ENCODE results near the gene STRN3.

The STRN3 gene

DNA sequence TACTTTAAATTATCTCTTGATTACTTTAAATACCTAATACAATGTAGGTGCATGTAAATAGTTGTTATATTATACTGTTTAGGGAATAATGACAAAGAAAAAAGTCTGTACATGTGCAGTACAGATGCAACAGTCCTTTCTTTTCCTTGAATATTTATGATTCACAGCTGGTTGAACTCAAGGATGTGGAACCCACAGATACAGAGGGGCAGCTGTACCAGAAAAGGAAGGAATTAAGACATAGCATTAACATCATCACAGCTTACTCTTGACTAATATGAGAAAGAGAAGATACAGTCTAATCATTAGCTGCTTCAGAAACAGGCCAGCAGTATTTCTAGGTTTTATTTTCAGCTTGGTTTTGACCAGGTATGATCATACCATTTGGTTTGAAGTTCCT lies 35.4 kb downstream of the STRN3 start:
- peaks cover 95% of the 10 kb centered on the region for H3K79me2 ChIP-seq (ENCODE audit: control insufficient read depth, low read length)
- H3F3A ChIP-seq (ENCODE audit: control insufficient read depth, insufficient read depth) = 0 out of 2 replicates have a peak, but pooled peaks cover 7% of the 10 kb centered on the region
- no peak overlapping the region for H3K27ac ChIP-seq (ENCODE audit: low read depth, low read length)
- H3K4me2 ChIP-seq (ENCODE audit: low read length) = peak overlapping the region; percentile 16; the same call in 1 of the 2 replicates
- H3K9me2 ChIP-seq (replicated peaks; ENCODE audit: control insufficient read depth, low read length) = no peaks in the 10 kb centered on the region
- H3K4me3 ChIP-seq (ENCODE audit: low read length) = no peak overlapping the region
- H3K4me1 ChIP-seq (ENCODE audit: control insufficient read depth, low read length) = peaks cover 56% of the 10 kb centered on the region
- no peaks in the 10 kb centered on the region; the same call in 1 of the 2 replicates for H3K36me3 ChIP-seq (ENCODE audit: control insufficient read depth, low read length)
- H3K27me3 ChIP-seq (ENCODE audit: control insufficient read depth, low read length) = no peaks in the 10 kb centered on the region
- TF ChIP-seq, protein P1, sequence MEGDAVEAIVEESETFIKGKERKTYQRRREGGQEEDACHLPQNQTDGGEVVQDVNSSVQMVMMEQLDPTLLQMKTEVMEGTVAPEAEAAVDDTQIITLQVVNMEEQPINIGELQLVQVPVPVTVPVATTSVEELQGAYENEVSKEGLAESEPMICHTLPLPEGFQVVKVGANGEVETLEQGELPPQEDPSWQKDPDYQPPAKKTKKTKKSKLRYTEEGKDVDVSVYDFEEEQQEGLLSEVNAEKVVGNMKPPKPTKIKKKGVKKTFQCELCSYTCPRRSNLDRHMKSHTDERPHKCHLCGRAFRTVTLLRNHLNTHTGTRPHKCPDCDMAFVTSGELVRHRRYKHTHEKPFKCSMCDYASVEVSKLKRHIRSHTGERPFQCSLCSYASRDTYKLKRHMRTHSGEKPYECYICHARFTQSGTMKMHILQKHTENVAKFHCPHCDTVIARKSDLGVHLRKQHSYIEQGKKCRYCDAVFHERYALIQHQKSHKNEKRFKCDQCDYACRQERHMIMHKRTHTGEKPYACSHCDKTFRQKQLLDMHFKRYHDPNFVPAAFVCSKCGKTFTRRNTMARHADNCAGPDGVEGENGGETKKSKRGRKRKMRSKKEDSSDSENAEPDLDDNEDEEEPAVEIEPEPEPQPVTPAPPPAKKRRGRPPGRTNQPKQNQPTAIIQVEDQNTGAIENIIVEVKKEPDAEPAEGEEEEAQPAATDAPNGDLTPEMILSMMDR (IDR thresholded peaks at IDR 0.05; ENCODE audit: low read depth, low read length, poor library complexity, severe bottlenecking) = no peak
- TF ChIP-seq EZH2phosphoT487 (IDR thresholded peaks at IDR 0.05; ENCODE audit: borderline replicate concordance, low read length) = no peak
- no peaks in the 10 kb centered on the region for H3K9me3 ChIP-seq (ENCODE audit: control insufficient read depth, insufficient read depth, low read length)
- H4K20me1 ChIP-seq (ENCODE audit: control insufficient read depth, insufficient read depth, low read depth, low read length) = peaks cover 4% of the 10 kb centered on the region

DNA sequence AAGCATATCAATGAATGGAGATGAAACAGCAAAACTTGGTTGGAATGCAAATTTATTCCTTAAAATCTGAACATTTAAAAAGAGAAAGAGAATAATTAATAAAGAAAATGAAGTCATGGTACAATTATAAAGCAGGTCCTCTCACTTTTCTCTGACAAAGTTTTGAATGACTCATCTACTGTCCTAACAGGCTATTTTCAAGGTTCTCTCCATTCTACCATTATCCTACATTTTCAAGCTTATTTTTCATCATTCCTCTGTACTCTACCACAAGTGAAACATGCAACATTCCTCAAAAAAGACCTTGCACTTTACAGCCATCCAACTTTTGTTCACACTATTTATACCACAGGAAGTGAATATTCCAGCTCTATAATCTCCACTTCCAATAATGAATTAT lies 37.7 kb downstream of the STRN3 start:
- no peaks in the 10 kb centered on the region; the same call in none of the 2 replicates for H4K20me1 ChIP-seq (ENCODE audit: control insufficient read depth, insufficient read depth, low read depth, low read length)

DNA sequence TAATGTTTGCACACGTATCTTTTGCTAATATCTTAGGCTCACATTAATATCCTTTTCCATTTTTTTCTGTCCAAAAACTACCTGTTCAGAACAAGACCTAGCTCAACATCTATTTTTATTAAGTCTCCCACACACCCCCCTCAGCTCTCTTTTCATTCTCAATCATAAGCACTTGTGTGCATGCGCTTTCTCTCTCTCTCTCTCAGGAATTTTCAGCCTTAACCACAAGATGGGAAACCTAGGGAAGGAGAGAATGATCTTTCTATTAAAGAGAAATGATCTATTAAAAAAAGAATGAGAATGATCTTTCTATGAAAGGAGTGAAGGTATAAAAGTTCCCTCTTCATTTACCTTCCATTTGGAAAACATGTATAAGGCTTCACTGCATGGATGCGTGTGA lies 40.4 kb downstream of the STRN3 start:
- Histone ChIP-seq H3K27me3 (ENCODE audit: control insufficient read depth, low read length) (no peaks in the 10 kb centered on the region), H4K20me1 (ENCODE audit: control insufficient read depth, insufficient read depth, low read depth, low read length) (no peaks in the 10 kb centered on the region; the same call in none of the 2 replicates), H3K27ac (ENCODE audit: low read depth, low read length) (no peak overlapping the region), H3K4me1 (ENCODE audit: control insufficient read depth, low read length) (peaks cover 66% of the 10 kb centered on the region), H3K4me2 (ENCODE audit: low read length) (no peak overlapping the region), H3K4me3 (ENCODE audit: low read length) (no peak overlapping the region), H3F3A (ENCODE audit: control insufficient read depth, insufficient read depth) (peaks cover 13% of the 10 kb centered on the region), H3K36me3 (ENCODE audit: control insufficient read depth, low read length) (no peaks in the 10 kb centered on the region; the same call in 1 of the 2 replicates), H3K9me2 (replicated peaks; ENCODE audit: control insufficient read depth, low read length) (no peaks in the 10 kb centered on the region), H3K9me3 (ENCODE audit: control insufficient read depth, insufficient read depth, low read length) (no peaks in the 10 kb centered on the region), H3K79me2 (ENCODE audit: control insufficient read depth, low read length) (peaks cover 97% of the 10 kb centered on the region)
- TF ChIP-seq, protein P1 (IDR thresholded peaks at IDR 0.05; ENCODE audit: low read depth, low read length, poor library complexity, severe bottlenecking) = no peak

More for the DNA sequence above, 37.7 kb downstream of the STRN3 start:
- Histone ChIP-seq H3K9me3 (ENCODE audit: control insufficient read depth, insufficient read depth, low read length) (no peaks in the 10 kb centered on the region), H3K4me1 (ENCODE audit: control insufficient read depth, low read length) (peaks cover 59% of the 10 kb centered on the region), H3K4me3 (ENCODE audit: low read length) (no peak overlapping the region), H3K79me2 (ENCODE audit: control insufficient read depth, low read length) (peaks cover 95% of the 10 kb centered on the region), H3K4me2 (ENCODE audit: low read length) (no peak overlapping the region), H3K36me3 (ENCODE audit: control insufficient read depth, low read length) (no peaks in the 10 kb centered on the region; the same call in 1 of the 2 replicates), H3K27me3 (ENCODE audit: control insufficient read depth, low read length) (no peaks in the 10 kb centered on the region), H3K27ac (ENCODE audit: low read depth, low read length) (no peak overlapping the region), H3F3A (ENCODE audit: control insufficient read depth, insufficient read depth) (0 out of 2 replicates have a peak, but pooled peaks cover 7% of the 10 kb centered on the region), H3K9me2 (replicated peaks; ENCODE audit: control insufficient read depth, low read length) (no peaks in the 10 kb centered on the region)
- TF ChIP-seq, protein P1 (IDR thresholded peaks at IDR 0.05; ENCODE audit: low read depth, low read length, poor library complexity, severe bottlenecking) = no peak
- TF ChIP-seq EZH2phosphoT487 (IDR thresholded peaks at IDR 0.05; ENCODE audit: borderline replicate concordance, low read length) = no peak
